NOMO-1 treated with dmso at 0.1 percent for 144 hours (cell line): ENCODE data around the gene ELANE.

Source experiments
- DNase-seq: peaks from one replicate; lab custom pipeline; 2025; ENCODE audit not compliant: unreplicated experiment; lab: John Stamatoyannopoulos, UW

ELANE gene

GRCh38 chr19:861141-861755 lies 9.1 kb downstream of the ELANE start:
- DNase-seq: no peak

- DNase-seq: peak; percentile 42
Observed at GRCh38 chr19:861756-862580, 9.9 kb downstream of the ELANE start.

GRCh38 chr19:862581-863314 lies 10.6 kb downstream of the ELANE start:
- DNase-seq: no peak

DNA sequence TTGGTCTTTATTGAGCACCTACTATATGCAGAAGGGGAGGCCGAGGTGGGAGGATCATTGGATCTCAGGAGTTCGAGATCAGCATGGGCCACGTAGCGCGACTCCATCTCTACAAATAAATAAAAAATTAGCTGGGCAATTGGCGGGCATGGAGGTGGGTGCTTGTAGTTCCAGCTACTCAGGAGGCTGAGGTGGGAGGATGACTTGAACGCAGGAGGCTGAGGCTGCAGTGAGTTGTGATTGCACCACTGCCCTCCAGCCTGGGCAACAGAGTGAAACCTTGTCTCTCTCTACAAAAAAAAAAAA lies 11.2 kb downstream of the ELANE start:
- no peak for DNase-seq

GRCh38 chr19:866769-867300 lies 14.7 kb downstream of the ELANE start:
- no peak for DNase-seq

GRCh38 chr19:867301-867793 lies 15.2 kb downstream of the ELANE start:
- DNase-seq: no peak

DNA sequence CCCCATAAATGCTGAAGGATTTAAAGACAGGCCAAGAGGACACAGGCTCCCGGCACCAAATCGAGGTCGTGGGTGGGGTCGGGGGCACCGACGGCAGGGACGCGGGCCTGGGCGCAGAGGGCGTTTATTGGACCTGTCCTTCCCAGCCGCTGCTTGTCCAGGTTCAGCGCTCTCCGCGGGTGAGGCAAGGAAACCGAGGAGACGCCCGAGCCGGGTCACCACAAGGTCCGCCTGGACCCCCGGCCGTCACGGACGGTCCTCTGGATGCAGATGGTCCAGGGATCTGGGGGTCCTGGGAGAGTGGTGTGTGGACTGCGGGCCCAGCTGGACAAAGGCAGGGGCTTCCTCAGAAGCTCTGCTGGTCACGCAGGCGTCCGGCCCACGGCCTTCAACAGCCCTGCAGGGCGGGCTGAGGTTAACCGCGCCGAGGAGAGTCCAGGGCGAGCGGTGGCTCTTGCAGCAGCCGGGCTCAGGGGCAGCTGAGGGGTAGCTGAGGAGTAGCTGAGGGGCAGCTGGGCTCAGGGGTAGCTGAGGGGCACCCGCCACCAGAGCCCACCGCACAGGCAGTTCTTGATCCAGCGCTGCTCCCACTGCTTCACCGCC lies 15.9 kb downstream of the ELANE start:
- no peak for DNase-seq

- no peak for DNase-seq
Observed at GRCh38 chr19:868458-869244, 16.5 kb downstream of the ELANE start.

DNA sequence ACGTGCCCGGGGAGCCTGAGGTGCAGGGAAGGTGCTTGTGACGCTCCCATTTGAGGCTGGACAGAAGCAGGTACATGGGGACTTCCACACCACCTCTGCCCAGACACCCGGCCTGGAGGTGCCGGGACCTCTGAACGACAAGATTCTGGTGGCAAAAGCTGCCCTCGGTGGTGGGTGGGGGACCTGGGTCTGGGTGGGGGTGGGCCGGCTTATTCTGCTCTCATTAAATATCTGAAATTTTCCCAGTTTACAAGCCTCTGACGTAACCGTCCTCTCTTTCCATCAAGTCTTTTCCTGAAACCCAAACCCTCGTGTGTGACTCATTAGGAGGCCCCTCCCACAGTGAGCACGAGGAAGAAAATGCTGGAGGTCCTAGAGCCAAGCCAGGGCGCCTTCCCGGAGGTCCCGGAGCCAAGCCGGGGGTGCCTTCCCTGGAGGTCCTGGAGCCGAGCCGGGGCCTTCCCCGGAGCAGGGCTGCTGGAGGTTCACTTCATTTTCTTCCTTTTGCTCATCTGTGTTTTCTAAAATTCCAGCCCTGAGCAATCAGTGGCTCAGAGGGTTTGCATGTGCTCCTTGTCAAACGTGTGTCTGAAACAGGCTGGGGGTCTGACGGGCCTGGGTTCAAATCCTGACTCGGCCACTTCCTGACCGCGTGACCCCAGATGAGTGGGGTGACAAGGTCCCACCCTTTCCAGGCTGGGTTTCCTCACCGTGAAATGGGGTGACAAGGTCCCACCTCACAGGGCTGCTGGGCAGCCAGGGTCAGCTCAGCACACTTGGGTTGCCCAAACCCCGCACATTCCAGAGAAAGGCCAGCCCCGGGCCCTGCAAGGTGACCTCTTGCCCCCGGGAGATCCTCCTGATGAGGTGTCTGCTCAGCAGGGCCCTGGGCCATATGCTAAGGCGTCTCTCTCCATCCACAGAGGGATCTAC lies 17.4 kb downstream of the ELANE start:
- no peak for DNase-seq

DNA sequence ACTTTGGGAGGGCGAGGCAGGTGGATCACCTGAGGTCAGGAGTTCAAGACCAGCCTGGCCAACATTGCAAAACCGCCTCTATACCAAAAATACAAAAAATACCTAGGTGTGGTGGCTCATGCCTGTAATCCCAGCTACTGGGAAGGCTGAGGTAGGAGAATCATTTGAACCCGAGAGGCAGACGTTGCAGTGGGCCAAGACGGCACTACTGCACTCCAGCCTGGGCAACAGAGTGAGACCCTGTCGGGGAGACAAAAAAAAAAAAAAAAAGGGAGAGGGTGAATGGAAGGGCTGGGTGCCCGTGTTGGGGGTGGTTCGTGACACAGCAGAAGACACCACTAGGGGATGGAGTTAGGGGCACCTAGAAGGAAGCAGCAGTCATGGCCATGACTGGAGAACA lies 18.2 kb downstream of the ELANE start:
- DNase-seq: no peak

DNA sequence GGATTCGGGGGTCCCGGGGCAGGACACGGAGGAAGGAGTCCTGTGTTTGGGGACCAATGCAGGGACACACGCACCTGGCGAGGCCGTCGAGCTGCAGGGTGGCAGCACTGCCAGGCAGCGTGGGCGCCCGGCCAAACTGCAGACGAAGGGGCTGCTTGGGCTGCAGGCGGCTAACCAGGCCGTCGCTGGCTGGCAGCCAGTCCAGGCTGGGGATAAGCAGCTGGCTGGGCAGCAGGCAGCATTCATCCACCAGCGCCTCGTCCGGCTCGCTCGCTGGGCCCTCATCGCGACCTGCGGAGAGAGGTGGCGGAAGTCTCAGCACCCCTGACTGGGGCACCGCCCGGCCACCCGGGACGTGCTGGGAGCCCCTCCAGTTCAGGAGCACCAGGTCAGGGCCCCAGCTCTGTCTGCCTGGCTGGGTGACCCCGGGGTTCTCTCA lies 18.9 kb downstream of the ELANE start:
- DNase-seq: no peak

DNA sequence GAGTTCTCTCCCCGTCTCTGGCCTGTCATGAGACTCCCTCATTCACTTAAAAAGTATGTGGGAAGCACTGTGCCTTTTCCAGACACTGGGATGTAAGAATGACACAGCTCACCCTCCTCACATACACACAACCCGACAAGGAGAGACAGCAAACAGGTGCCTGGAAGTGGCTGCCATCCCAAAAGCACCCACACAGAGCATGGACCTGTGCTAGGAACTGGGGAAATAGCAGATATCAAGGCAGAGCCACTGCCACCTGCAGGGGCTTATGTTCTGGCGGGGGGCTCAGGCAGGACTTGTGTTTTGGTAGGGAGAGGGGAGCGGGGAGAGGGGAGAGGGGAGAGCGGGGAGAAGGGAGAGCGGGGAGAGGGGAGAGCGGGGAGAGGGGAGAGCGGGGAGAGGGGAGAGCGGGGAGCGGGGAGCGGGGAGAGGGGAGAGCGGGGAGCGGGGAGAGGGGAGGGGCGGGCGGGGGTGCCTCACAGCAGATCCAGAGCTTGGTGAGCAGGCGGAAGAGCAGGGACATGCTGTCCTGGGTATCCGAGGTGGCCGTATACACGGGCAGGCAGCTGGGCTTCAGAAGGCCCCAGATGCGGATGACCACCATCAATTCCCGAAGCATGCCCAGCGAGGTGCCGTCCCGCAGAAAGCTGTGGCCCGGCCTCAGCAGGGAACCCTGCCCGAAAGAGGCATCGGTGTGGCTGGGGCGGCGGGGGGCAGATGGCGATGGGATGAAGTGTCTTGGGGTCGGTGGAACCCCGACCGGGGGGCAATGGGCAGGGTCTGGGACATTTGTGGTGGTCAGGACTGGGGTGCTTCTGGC lies 19.6 kb downstream of the ELANE start:
- DNase-seq: no peak

GRCh38 chr19:872266-872951 lies 20.3 kb downstream of the ELANE start:
- peak; percentile 70 for DNase-seq

DNA sequence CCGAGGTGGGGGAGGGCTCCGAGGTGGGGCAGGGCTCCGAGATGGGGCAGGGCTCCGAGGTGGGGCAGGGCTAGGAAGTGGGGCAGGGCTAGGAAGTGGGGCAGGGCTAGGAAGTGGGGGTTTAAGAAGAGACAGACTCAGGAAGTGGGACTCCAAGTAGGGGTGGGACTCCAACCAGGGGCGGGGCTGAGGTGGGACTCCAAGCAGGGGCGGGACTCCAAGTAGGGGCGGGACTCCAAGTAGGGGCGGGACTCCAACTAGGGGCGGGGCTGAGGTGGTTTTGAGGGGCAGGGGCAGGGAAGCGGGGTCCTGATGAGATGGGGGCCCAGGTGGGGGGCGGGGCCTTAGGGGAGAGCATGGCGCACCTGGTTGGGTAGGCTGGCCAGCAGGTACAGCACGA lies 21.0 kb downstream of the ELANE start:
- DNase-seq: no peak

GRCh38 chr19:873561-874041 lies 21.5 kb downstream of the ELANE start:
- DNase-seq: no peak

DNA sequence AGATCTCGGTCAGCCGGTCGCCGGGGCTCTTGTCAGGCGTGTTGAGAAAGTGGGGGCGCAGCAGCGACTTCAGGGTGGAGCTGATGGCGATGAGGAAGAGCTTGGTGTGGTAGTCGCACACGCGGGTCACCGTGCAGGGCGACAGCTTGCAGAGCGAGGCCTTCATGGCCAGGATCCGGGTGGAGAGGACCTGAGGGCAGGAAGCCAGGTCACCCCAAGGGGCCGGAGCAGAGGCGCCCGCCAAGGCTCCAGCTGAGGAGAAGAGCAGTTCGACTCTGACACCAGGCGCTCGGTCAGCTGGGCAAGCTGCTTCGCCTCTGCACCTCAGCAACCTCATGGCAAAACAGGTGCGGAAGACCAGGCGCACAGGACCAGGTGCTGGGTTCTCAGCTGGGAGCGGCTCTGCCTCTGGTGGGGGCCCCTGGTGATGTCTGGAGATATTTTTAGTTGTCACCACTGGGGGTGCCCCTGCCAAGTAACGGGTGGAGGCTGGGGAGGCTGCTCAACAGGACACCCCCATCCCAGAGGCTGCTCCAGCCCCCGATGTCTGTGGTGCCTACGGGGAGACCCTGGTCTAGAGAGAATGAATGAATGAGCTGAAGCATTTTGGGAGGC lies 23.3 kb downstream of the ELANE start:
- DNase-seq: no peak

- DNase-seq: no peak
Observed at GRCh38 chr19:876089-876488, 24.0 kb downstream of the ELANE start.
